ENCODE data around the gene ASCC3. TPM values are rescaled to one million over a fixed set of nuclear protein-coding genes. Genes with fewer than 3 reads are reported as not detected.

ASCC3 gene
- total and polyA plus RNA-seq, 12 donors = 3.1 to 46.2 (median 32.4) TPM

- intact Hi-C loops (cut with DNase I) = no loop called here
- WGBS, 4 donors = 89 to 94% (median 91%) methylated on average over 4 of the region's 4 CpGs
These were observed 303.7 kb downstream of the ASCC3 start for GRCh38 chr6:100577425-100577824.

GRCh38 chr6:100575921-100576320, 305.2 kb downstream of the ASCC3 start:
- DNase-seq = no peak
- 92 to 95% (median 93%) methylated on average over 4 of the region's 4 CpGs for WGBS, 4 donors
- H3K27ac ChIP-seq = no peak overlapping the region
- H3K27me3 ChIP-seq = no peaks in the 10 kb centered on the region
- intact Hi-C loops (cut with DNase I) = no loop called here
- H3K9me3 ChIP-seq (replicated peaks in 1 of 3) = peaks cover 0 to 4% (median 0%) of the 10 kb centered on the region in 3 donors
- no peaks in the 10 kb centered on the region for H3K4me1 ChIP-seq (replicated peaks in 1 of 2)
- TF ChIP-seq POLR2A (IDR thresholded peaks at IDR 0.05) = no peak
- TF ChIP-seq, protein P1, sequence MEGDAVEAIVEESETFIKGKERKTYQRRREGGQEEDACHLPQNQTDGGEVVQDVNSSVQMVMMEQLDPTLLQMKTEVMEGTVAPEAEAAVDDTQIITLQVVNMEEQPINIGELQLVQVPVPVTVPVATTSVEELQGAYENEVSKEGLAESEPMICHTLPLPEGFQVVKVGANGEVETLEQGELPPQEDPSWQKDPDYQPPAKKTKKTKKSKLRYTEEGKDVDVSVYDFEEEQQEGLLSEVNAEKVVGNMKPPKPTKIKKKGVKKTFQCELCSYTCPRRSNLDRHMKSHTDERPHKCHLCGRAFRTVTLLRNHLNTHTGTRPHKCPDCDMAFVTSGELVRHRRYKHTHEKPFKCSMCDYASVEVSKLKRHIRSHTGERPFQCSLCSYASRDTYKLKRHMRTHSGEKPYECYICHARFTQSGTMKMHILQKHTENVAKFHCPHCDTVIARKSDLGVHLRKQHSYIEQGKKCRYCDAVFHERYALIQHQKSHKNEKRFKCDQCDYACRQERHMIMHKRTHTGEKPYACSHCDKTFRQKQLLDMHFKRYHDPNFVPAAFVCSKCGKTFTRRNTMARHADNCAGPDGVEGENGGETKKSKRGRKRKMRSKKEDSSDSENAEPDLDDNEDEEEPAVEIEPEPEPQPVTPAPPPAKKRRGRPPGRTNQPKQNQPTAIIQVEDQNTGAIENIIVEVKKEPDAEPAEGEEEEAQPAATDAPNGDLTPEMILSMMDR (IDR thresholded peaks at IDR 0.05) = no peak
- no peak overlapping the region for H3K4me3 ChIP-seq
- no peaks in the 10 kb centered on the region for H3K36me3 ChIP-seq (replicated peaks in 1 of 2)

More at GRCh38 chr6:100577425-100577824, 303.7 kb downstream of the ASCC3 start:
- no peak for TF ChIP-seq POLR2A (IDR thresholded peaks at IDR 0.05)
- TF ChIP-seq, protein P1 (IDR thresholded peaks at IDR 0.05) = no peak
- no peak overlapping the region for H3K4me3 ChIP-seq
- H3K9me3 ChIP-seq (replicated peaks in 1 of 3) = peaks cover 0 to 4% (median 0%) of the 10 kb centered on the region in 3 donors
- DNase-seq = no peak
- H3K4me1 ChIP-seq (replicated peaks in 1 of 2) = no peaks in the 10 kb centered on the region
- no peaks in the 10 kb centered on the region for H3K27me3 ChIP-seq
- H3K36me3 ChIP-seq (replicated peaks in 1 of 2) = no peaks in the 10 kb centered on the region
- H3K27ac ChIP-seq = no peak overlapping the region

GRCh38 chr6:100574836-100575235, 306.3 kb downstream of the ASCC3 start:
- intact Hi-C loops (cut with DNase I) = no loop called here
- 93 to 98% (median 97%) methylated on average over 2 of the region's 2 CpGs for WGBS, 4 donors
- no peaks in the 10 kb centered on the region for H3K27me3 ChIP-seq
- H3K4me1 ChIP-seq (replicated peaks in 1 of 2) = no peaks in the 10 kb centered on the region
- no peak overlapping the region for H3K27ac ChIP-seq
- no peak for DNase-seq
- H3K4me3 ChIP-seq = no peak overlapping the region
- H3K36me3 ChIP-seq (replicated peaks in 1 of 2) = no peaks in the 10 kb centered on the region
- TF ChIP-seq POLR2A (IDR thresholded peaks at IDR 0.05) = no peak
- TF ChIP-seq, protein P1 (IDR thresholded peaks at IDR 0.05) = no peak
- no peaks in the 10 kb centered on the region for H3K9me3 ChIP-seq (replicated peaks in 1 of 3)

- no peaks in the 10 kb centered on the region for H3K36me3 ChIP-seq (replicated peaks in 1 of 2)
- H3K9me3 ChIP-seq (replicated peaks in 1 of 3) = no peaks in the 10 kb centered on the region
- DNase-seq = no peak
- intact Hi-C loops (cut with DNase I) = no loop called here
- no peaks in the 10 kb centered on the region for H3K27me3 ChIP-seq
- H3K4me1 ChIP-seq (replicated peaks in 1 of 2) = no peaks in the 10 kb centered on the region
- no peak overlapping the region for H3K27ac ChIP-seq
- TF ChIP-seq POLR2A (IDR thresholded peaks at IDR 0.05) = no peak
- TF ChIP-seq, protein P1 (IDR thresholded peaks at IDR 0.05) = peak in 1 of 6 experiments; percentile 12
- H3K4me3 ChIP-seq = no peak overlapping the region
These were observed 308.0 kb downstream of the ASCC3 start for GRCh38 chr6:100573166-100573565.

Measured in adrenal gland (tissue), 12 donors.